K562 (cell line): ENCODE results near the gene HYPK. TPM values are rescaled to one million over a fixed set of nuclear protein-coding genes. Genes with fewer than 3 reads are reported as not detected.
A peak's percentile ranks its signal among the peaks of the same experiment; 100 is the strongest.

Experiments
- ATAC-seq: fragments of 200-7000 bp; cut with Tn5 transposase; 3 replicates; pipeline ENCODE4 v1.9.1; 2020; ENCODE audit warnings: moderate library complexity
- BruUV-seq: library from RNA; stranded (reverse); fragments of 400-500 nt; replicated peaks from 2 replicates; lab custom pipeline; 2021; lab: Mats Ljungman, UMichigan
- CTCF ChIA-PET: fragments of 300-600 bp; formaldehyde crosslinking; extraction: SDS; loops from one replicate; lab custom pipeline; 2021; ENCODE audit warnings: low intra/inter-chr PET ratio; lab: Yijun Ruan, JAX
- POLR2A ChIA-PET: fragments of 300-600, 350-650 bp; sonication (Branson Sonifier 250); formaldehyde crosslinking; extraction: SDS; loops from one replicate; lab custom pipeline; 2021; ENCODE audit warnings: antibody characterized with exemption, inconsistent platforms; lab: Yijun Ruan, JAX
- DNase-seq, 4 experiments: peaks; one replicate each; pipeline versions ENCODE4 v3.0.0 to v3.0.0-alpha.2; 2011 to 2018; ENCODE audit warnings: low spot score in 3 of 4, mixed read lengths in 3 of 4; ENCODE audit errors: extremely low read depth in 1 of 4
- FAIRE-seq: peaks from 2 replicates; lab custom pipeline; 2011; peaks lifted over from hg19 to GRCh38; lab: Jason Lieb, UNC
- H2AFZ ChIP-seq: 2 replicates; pipeline ENCODE4 v1.6.0; 2011; ENCODE audit warnings: low read depth, low read length, control low read depth, inconsistent platforms
- H3K27ac ChIP-seq: fragments of 200-600 bp; 3 replicates; pipeline ENCODE4 v1.8.0; 2011; ENCODE audit warnings: low read depth, mild to moderate bottlenecking, control low read depth, inconsistent platforms, low read length, moderate library complexity, mixed read lengths; ENCODE audit errors: extremely low read depth
- H3K27me3 ChIP-seq, 2 experiments: fragments of 300-600 bp in 1 of 2; 2 replicates in 1 of 2; 3 replicates in 1 of 2; pipeline versions ENCODE4 v1.6.0 to v1.8.0; 2011; ENCODE audit warnings: inconsistent platforms in 2 of 2, low read length in 2 of 2, mild to moderate bottlenecking in 1 of 2, mixed read lengths in 1 of 2, moderate library complexity in 1 of 2; ENCODE audit not compliant: control insufficient read depth in 2 of 2, insufficient read depth in 2 of 2
- H3K36me3 ChIP-seq: fragments of 300-600 bp; 3 replicates; pipeline ENCODE4 v1.8.0; 2011; ENCODE audit warnings: mild to moderate bottlenecking, low read length, inconsistent platforms; ENCODE audit not compliant: control insufficient read depth, insufficient read depth
- H3K4me1 ChIP-seq, 2 experiments: fragments of 200-600 bp in 1 of 2; replicated peaks in 1 of 2; 2 replicates in 1 of 2; 3 replicates in 1 of 2; pipeline versions ENCODE4 v1.5.1 to v1.8.0; 2011; ENCODE audit warnings: inconsistent platforms in 2 of 2, low read length in 2 of 2, mild to moderate bottlenecking in 1 of 2, mixed read lengths in 1 of 2, moderate library complexity in 1 of 2; ENCODE audit not compliant: control insufficient read depth in 2 of 2, insufficient read depth in 2 of 2
- H3K4me2 ChIP-seq: 2 replicates; pipeline ENCODE4 v1.6.1; 2011; ENCODE audit warnings: low read length, control low read depth, inconsistent platforms, mixed read lengths; ENCODE audit not compliant: insufficient read depth
- H3K4me3 ChIP-seq: fragments of 200-600 bp; sonication (generic), shearing (Covaris generic); 2 replicates; pipeline ENCODE4 v1.5.1; 2016; ENCODE audit warnings: control low read depth, inconsistent platforms
- H3K79me2 ChIP-seq: fragments of 200-600 bp; 3 replicates; pipeline ENCODE4 v1.8.0; 2011; ENCODE audit warnings: low read length, inconsistent platforms; ENCODE audit not compliant: control insufficient read depth, insufficient read depth
- H3K9ac ChIP-seq, 2 experiments: 2 replicates each; pipeline versions ENCODE4 v1.6.0 to v1.6.1; 2011; ENCODE audit warnings: low read depth in 2 of 2, low read length in 2 of 2, control low read depth in 1 of 2, inconsistent platforms in 1 of 2, mild to moderate bottlenecking in 1 of 2, mixed read lengths in 1 of 2; ENCODE audit not compliant: insufficient read depth in 1 of 2
- H3K9me1 ChIP-seq: one replicate; pipeline ENCODE4 v1.6.0; 2011; ENCODE audit warnings: inconsistent platforms, mild to moderate bottlenecking, low read length, moderate library complexity; ENCODE audit not compliant: control insufficient read depth, insufficient read depth
- H3K9me3 ChIP-seq: replicated peaks from 2 replicates; pipeline ENCODE4 v1.5.1; 2011; ENCODE audit warnings: low read depth, low read length, inconsistent platforms; ENCODE audit not compliant: control insufficient read depth, insufficient read depth
- H4K20me1 ChIP-seq: replicated peaks from 2 replicates; pipeline ENCODE4 v1.6.1; 2011; ENCODE audit warnings: low read length, inconsistent platforms, mixed read lengths; ENCODE audit not compliant: control insufficient read depth, insufficient read depth
- CHD1 ChIP-seq: fragments of 200-600 bp; sonication (generic); IDR thresholded peaks from one replicate; pipeline ENCODE4 v1.6.1; 2012; ENCODE audit warnings: mild to moderate bottlenecking, moderate library complexity, low read length, inconsistent platforms
- ZNF316 ChIP-seq: fragments of 450-650 bp; IDR thresholded peaks from 2 replicates; pipeline ENCODE4 v1.6.1; 2016
- ZNF507 ChIP-seq: conservative IDR thresholded peaks from 2 replicates; pipeline ENCODE4 v1.6.1; 2017; ENCODE audit warnings: missing genetic modification characterization, missing compliant biosample characterization
- WGBS: fragments of 100-300 bp; shearing (Covaris generic); methylation state at CpG from one replicate; pipeline ENCODE4 v1.1.6; 2016; ENCODE audit warnings: low coverage, mixed read lengths; ENCODE audit not compliant: insufficient coverage; ENCODE audit errors: missing lambda C conversion rate; 5-methylcytosine and 5-hydroxymethylcytosine counted together
- in situ Hi-C: fragments of 300-500 bp; cut with MboI; formaldehyde crosslinking; loops from 4 replicates; pipeline ENCODE4 v1.15.0; 2018; ENCODE audit warnings: inconsistent platforms, mixed read lengths
- intact Hi-C: fragments of 100-400 bp; cut with micrococcal nuclease; formaldehyde crosslinking; loops from 2 replicates; pipeline ENCODE4 v1.14.2; 2022
- polyA plus RNA-seq, 8 experiments: library from polyadenylated mRNA; depleted of rRNA in 4 of 8; stranded (reverse) in 5 of 8; unstranded in 3 of 8; fragments of >200 nt; fragmentation: Nextera tagmentation in 2 of 8; fragmentation: Illumina TruSeq in 1 of 8; extraction: Ambion mirVana in 2 of 8; extraction: Trizol in 1 of 8; gene quantifications; 2 replicates each; pipeline versions ENCODE4 v1.2.1 to v1.2.3, GENCODE V29; 2011 to 2014; ENCODE audit warnings: inconsistent platforms in 1 of 8, missing spikeins in 1 of 8
- total RNA-seq, 7 experiments: library from RNA; depleted of rRNA in 6 of 7; stranded (reverse); fragments of >200 nt in 6 of 7; fragmentation: Illumina TruSeq in 2 of 7; extraction: Trizol in 2 of 7; gene quantifications; 2 replicates each; pipeline versions ENCODE4 v1.2.1 to v1.2.3, GENCODE V29; 2011 to 2021; ENCODE audit warnings: low replicate concordance in 1 of 7
- TF ChIP-seq, protein P1 (sequence below): fragments of 250-450 bp; sonication (Bioruptor Pico); IDR thresholded peaks from 2 replicates; pipeline ENCODE4 v1.8.0; 2021; ENCODE audit warnings: moderate library complexity, mild to moderate bottlenecking, inconsistent platforms

The HYPK gene
- total and polyA plus RNA-seq, 9 of the 15 experiments (the other 6 are each of a cell fraction or from before 2014, with no cell fraction given) = 7.2 to 28.0 (median 21.1) TPM

DNA sequence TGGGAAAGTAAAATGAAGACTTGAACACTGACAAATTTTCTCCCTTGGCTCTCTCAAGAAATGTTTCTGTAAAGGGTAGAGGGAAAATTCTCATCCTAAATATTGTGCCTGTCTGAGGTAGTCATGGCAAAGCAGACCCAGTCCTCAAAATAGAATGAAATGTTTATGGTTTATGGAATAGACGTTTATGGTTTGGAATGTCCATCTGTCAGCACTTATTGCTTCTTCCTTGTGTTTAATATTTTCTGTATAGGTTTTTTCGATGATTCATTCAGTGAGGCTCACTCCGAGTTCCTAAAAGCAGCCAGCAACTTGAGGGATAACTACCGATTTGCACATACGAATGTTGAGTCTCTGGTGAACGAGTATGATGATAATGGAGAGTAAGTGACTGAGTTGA lies 37.6 kb upstream of the HYPK start:
- H3K4me1 ChIP-seq = no peaks in the 10 kb centered on the region
- ChIA-PET POLR2A (interaction anchor here (0.6 to 2.8 kb wide), 2 partner anchors 8 to 12 kb away, joined by 4 to 10 read pairs; no protein-coding TSS in a partner anchor), CTCF (no interaction called here)
- no peak overlapping the region for H3K27ac ChIP-seq
- ATAC-seq (no peak), FAIRE-seq (no peak), DNase-seq (peak in 1 of 4 experiments; percentile 4)
- H3K9me3 ChIP-seq = no peaks in the 10 kb centered on the region
- H3K4me3 ChIP-seq = no peak overlapping the region
- H2AFZ ChIP-seq = no peak overlapping the region
- TF ChIP-seq ZNF316 = peak; percentile 62
- TF ChIP-seq, protein P1, sequence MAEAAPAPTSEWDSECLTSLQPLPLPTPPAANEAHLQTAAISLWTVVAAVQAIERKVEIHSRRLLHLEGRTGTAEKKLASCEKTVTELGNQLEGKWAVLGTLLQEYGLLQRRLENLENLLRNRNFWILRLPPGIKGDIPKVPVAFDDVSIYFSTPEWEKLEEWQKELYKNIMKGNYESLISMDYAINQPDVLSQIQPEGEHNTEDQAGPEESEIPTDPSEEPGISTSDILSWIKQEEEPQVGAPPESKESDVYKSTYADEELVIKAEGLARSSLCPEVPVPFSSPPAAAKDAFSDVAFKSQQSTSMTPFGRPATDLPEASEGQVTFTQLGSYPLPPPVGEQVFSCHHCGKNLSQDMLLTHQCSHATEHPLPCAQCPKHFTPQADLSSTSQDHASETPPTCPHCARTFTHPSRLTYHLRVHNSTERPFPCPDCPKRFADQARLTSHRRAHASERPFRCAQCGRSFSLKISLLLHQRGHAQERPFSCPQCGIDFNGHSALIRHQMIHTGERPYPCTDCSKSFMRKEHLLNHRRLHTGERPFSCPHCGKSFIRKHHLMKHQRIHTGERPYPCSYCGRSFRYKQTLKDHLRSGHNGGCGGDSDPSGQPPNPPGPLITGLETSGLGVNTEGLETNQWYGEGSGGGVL = no peak
- no peaks in the 10 kb centered on the region for H3K9me1 ChIP-seq
- intact Hi-C loops (no loop called here), in situ Hi-C loops (no loop called here)
- no TSS peak for BruUV-seq
- H3K9ac ChIP-seq = no peak overlapping the region
- WGBS = 82% methylated on average over 6 of the region's 6 CpGs
- H3K79me2 ChIP-seq = no peaks in the 10 kb centered on the region
- peaks cover 96% of the 10 kb centered on the region for H3K36me3 ChIP-seq
- H4K20me1 ChIP-seq = no peaks in the 10 kb centered on the region
- H3K27me3 ChIP-seq = no peaks in the 10 kb centered on the region
- H3K4me2 ChIP-seq = no peak overlapping the region

DNA sequence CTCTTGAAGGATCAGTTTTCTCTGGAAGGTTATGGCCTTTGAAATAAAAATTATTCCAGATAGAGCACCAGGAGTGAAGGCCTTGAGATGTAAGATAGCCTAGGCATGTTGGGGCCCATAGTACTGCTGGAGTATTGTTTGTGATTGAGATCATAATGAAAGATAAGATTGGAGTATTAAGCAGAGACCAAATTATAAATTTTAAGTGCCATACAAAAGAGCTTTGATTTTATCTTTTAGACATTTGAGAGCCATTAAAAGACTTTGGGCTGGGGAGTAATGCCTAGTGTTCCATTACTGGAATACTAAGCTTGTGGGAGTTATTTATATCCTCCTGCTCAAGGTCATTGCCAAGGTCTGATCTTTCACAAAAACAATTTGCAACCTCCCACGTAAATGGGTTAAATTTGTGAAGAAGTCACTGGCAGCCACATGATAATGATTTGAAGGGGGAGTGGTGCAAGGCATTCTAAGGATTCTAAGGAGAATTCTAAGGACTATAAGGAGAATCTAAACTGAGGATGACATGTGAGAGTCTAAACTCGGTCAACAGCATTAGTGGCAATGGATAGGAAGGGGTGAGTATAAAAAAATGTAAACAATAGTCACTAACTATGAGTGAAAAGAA lies 36.5 kb upstream of the HYPK start:
- Histone ChIP-seq H3K9ac (no peak overlapping the region), H3K9me1 (no peaks in the 10 kb centered on the region), H3K4me1 (no peaks in the 10 kb centered on the region), H2AFZ (no peak overlapping the region), H3K36me3 (peaks cover 95% of the 10 kb centered on the region), H3K4me3 (no peak overlapping the region), H4K20me1 (no peaks in the 10 kb centered on the region), H3K79me2 (no peaks in the 10 kb centered on the region), H3K9me3 (no peaks in the 10 kb centered on the region), H3K4me2 (no peak overlapping the region), H3K27ac (no peak overlapping the region), H3K27me3 (no peaks in the 10 kb centered on the region)
- ChIA-PET CTCF (no interaction called here), POLR2A (interaction anchor here (0.6 to 2.8 kb wide), 3 partner anchors 9 to 13 kb away, joined by 3 to 10 read pairs (median 4); no protein-coding TSS in a partner anchor)
- DNase-seq (peak in 1 of 4 experiments; percentile 8), FAIRE-seq (no peak), ATAC-seq (no peak)
- WGBS = 58% methylated on average over 2 of the region's 2 CpGs
- TF ChIP-seq CHD1 (no peak), ZNF507 (tag) (peak; percentile 38; the same call in 1 of the 2 replicates)
- in situ Hi-C loops (no loop called here), intact Hi-C loops (no loop called here)
- BruUV-seq = TSS peak; percentile 14
